Stimulated activated CD8-positive, alpha-beta memory T cell treated with anti-CD3 and anti-CD28 coated beads, Interleukin-12 subunit alpha, Interleukin-12 subunit beta, amount 100 ng/mL, for 1 hour (primary cell): ENCODE results near the gene CFAP221.
A peak's percentile ranks its signal among the peaks of the same experiment; 100 is the strongest.

Experiments
- DNase-seq: peaks from one replicate; pipeline ENCODE4 v3.0.0-alpha.2; 2020; ENCODE audit warnings: low read depth

Gene CFAP221

GRCh38 chr2:119544075-119544938, at the start of gene CFAP221:
TSS of gene CFAP221 (plus strand) at chr2:119544449. CDS start at chr2:119546132, 1,683 bp downstream.
- no peak for DNase-seq

GRCh38 chr2:119495948-119496347, 48.3 kb upstream of the CFAP221 start:
- DNase-seq: no peak

GRCh38 chr2:119496682-119497081, 47.6 kb upstream of the CFAP221 start:
- DNase-seq: no peak

- DNase-seq: no peak
Observed at GRCh38 chr2:119508756-119509155, 35.5 kb upstream of the CFAP221 start.

GRCh38 chr2:119511989-119512388, 32.3 kb upstream of the CFAP221 start:
- DNase-seq: no peak

GRCh38 chr2:119512946-119513345, 31.3 kb upstream of the CFAP221 start:
- DNase-seq: no peak

GRCh38 chr2:119513832-119514231, 30.4 kb upstream of the CFAP221 start:
- no peak for DNase-seq

- DNase-seq: no peak
Observed at GRCh38 chr2:119516121-119516520, 28.1 kb upstream of the CFAP221 start.

- peak; percentile 12 for DNase-seq
Observed at GRCh38 chr2:119517433-119517832, 26.8 kb upstream of the CFAP221 start.

GRCh38 chr2:119518401-119519056, 25.7 kb upstream of the CFAP221 start:
- DNase-seq: no peak

- DNase-seq: no peak
Observed at GRCh38 chr2:119519057-119519408, 25.2 kb upstream of the CFAP221 start.

GRCh38 chr2:119520696-119521432, 23.4 kb upstream of the CFAP221 start:
- no peak for DNase-seq

- no peak for DNase-seq
Observed at GRCh38 chr2:119521433-119522050, 22.7 kb upstream of the CFAP221 start.

GRCh38 chr2:119522671-119523070, 21.6 kb upstream of the CFAP221 start:
- DNase-seq: no peak

- no peak for DNase-seq
Observed at GRCh38 chr2:119523383-119523951, 20.8 kb upstream of the CFAP221 start.

- DNase-seq: no peak
Observed at GRCh38 chr2:119523952-119524694, 20.1 kb upstream of the CFAP221 start, which contains the start of gene SCTR. TSS of gene SCTR (minus strand) at chr2:119524483. CDS start at chr2:119524226, 257 bp downstream.

GRCh38 chr2:119525614-119526013, 18.6 kb upstream of the CFAP221 start:
- no peak for DNase-seq

- DNase-seq: no peak
Observed at GRCh38 chr2:119527999-119528398, 16.2 kb upstream of the CFAP221 start.

- DNase-seq: no peak
Observed at GRCh38 chr2:119531292-119531691, 13.0 kb upstream of the CFAP221 start.

GRCh38 chr2:119533560-119533959, 10.7 kb upstream of the CFAP221 start:
- no peak for DNase-seq

GRCh38 chr2:119536211-119536610, 8.0 kb upstream of the CFAP221 start:
- DNase-seq: no peak
